Activated naive CD4-positive, alpha-beta T cell treated with anti-CD3 and anti-CD28 coated beads, Interleukin-2, amount 10 ng/mL, durations not matched to agents 7 days and 5 days (primary cell): Measurements from ENCODE around the gene INTS6.

Experiments
- CTCF ChIA-PET: fragments of 350-600 bp; sonication (Branson Sonifier 250); formaldehyde crosslinking; loops from one replicate; lab custom pipeline; 2021; ENCODE audit warnings: antibody characterized with exemption; lab: Charles Lee
- DNase-seq: peaks from one replicate; pipeline ENCODE4 v3.0.0-alpha.2; 2020
- H3K27ac Mint-ChIP-seq: one replicate; pipeline ENCODE4 v1.8.0; 2021; ENCODE audit warnings: mild to moderate bottlenecking, moderate library complexity, mixed read lengths
- H3K27me3 Mint-ChIP-seq: one replicate; pipeline ENCODE4 v1.8.0; 2021; ENCODE audit warnings: mild to moderate bottlenecking, mixed read lengths
- H3K36me3 Mint-ChIP-seq: one replicate; pipeline ENCODE4 v1.8.0; 2021; ENCODE audit warnings: mixed read lengths
- H3K4me1 Mint-ChIP-seq: one replicate; pipeline ENCODE4 v1.8.0; 2021; ENCODE audit warnings: mixed read lengths
- H3K4me3 Mint-ChIP-seq: one replicate; pipeline ENCODE4 v1.8.0; 2021; ENCODE audit warnings: mild to moderate bottlenecking, moderate library complexity, mixed read lengths
- H3K9me3 Mint-ChIP-seq: one replicate; pipeline ENCODE4 v1.8.0; 2021; ENCODE audit warnings: mixed read lengths

Gene INTS6

GRCh38 chr13:51322826-51323225, 130.0 kb downstream of the INTS6 start:
- CTCF ChIA-PET, result interaction anchor here (1.1 kb wide), 1 partner anchor 14 kb away, joined by 3 read pairs; no protein-coding TSS in a partner anchor
- H3K4me3 Mint-ChIP-seq, result no peak overlapping the region

GRCh38 chr13:51321836-51322235, 131.0 kb downstream of the INTS6 start:
- H3K27ac Mint-ChIP-seq, result no peak overlapping the region
- no peaks in the 10 kb centered on the region for H3K36me3 Mint-ChIP-seq
- CTCF ChIA-PET, result interaction anchor here (1.1 to 1.5 kb wide), 2 partner anchors 10 to 15 kb away, joined by 3 read pairs; no protein-coding TSS in a partner anchor
- H3K4me1 Mint-ChIP-seq, result no peaks in the 10 kb centered on the region
- DNase-seq, result no peak
- H3K9me3 Mint-ChIP-seq, result no peaks in the 10 kb centered on the region
- no peaks in the 10 kb centered on the region for H3K27me3 Mint-ChIP-seq
- no peak overlapping the region for H3K4me3 Mint-ChIP-seq

More at GRCh38 chr13:51322826-51323225, 130.0 kb downstream of the INTS6 start:
- no peak overlapping the region for H3K27ac Mint-ChIP-seq
- DNase-seq, result no peak
- H3K4me1 Mint-ChIP-seq, result no peaks in the 10 kb centered on the region
- H3K27me3 Mint-ChIP-seq, result no peaks in the 10 kb centered on the region
- H3K36me3 Mint-ChIP-seq, result no peaks in the 10 kb centered on the region
- no peaks in the 10 kb centered on the region for H3K9me3 Mint-ChIP-seq

GRCh38 chr13:51318876-51319275, 134.0 kb downstream of the INTS6 start:
- no peaks in the 10 kb centered on the region for H3K9me3 Mint-ChIP-seq
- peaks cover 5% of the 10 kb centered on the region for H3K27me3 Mint-ChIP-seq
- CTCF ChIA-PET, result no interaction called here
- H3K4me1 Mint-ChIP-seq, result no peaks in the 10 kb centered on the region
- DNase-seq, result no peak
- no peak overlapping the region for H3K4me3 Mint-ChIP-seq
- no peak overlapping the region for H3K27ac Mint-ChIP-seq
- no peaks in the 10 kb centered on the region for H3K36me3 Mint-ChIP-seq

- peaks cover 9% of the 10 kb centered on the region for H3K27me3 Mint-ChIP-seq
- no peak overlapping the region for H3K27ac Mint-ChIP-seq
- DNase-seq, result no peak
- H3K9me3 Mint-ChIP-seq, result no peaks in the 10 kb centered on the region
- no peak overlapping the region for H3K4me3 Mint-ChIP-seq
- no peaks in the 10 kb centered on the region for H3K36me3 Mint-ChIP-seq
- no peaks in the 10 kb centered on the region for H3K4me1 Mint-ChIP-seq
- CTCF ChIA-PET, result interaction anchor here (0.6 to 0.8 kb wide), 3 partner anchors 71 to 876 kb away, joined by 3 read pairs; no protein-coding TSS in a partner anchor
Measured at GRCh38 chr13:51318015-51318414, 134.8 kb downstream of the INTS6 start.

GRCh38 chr13:51317262-51317661, 135.6 kb downstream of the INTS6 start:
- no peak for DNase-seq
- Mint-ChIP-seq H3K27me3 (peaks cover 9% of the 10 kb centered on the region), H3K27ac (no peak overlapping the region), H3K4me3 (no peak overlapping the region), H3K4me1 (no peaks in the 10 kb centered on the region), H3K36me3 (no peaks in the 10 kb centered on the region), H3K9me3 (no peaks in the 10 kb centered on the region)
- CTCF ChIA-PET, result interaction anchor here (0.7 kb wide), 1 partner anchor 508 kb away, joined by 3 read pairs; no protein-coding TSS in a partner anchor

GRCh38 chr13:51313619-51314018, 139.2 kb downstream of the INTS6 start:
- H3K36me3 Mint-ChIP-seq, result no peaks in the 10 kb centered on the region

GRCh38 chr13:51311957-51312520, 140.8 kb downstream of the INTS6 start:
- H3K36me3 Mint-ChIP-seq, result no peaks in the 10 kb centered on the region
- no peak overlapping the region for H3K4me3 Mint-ChIP-seq
- H3K27ac Mint-ChIP-seq, result no peak overlapping the region
- CTCF ChIA-PET, result interaction anchor here (1.0 kb wide), 1 partner anchor 26 kb away, joined by 3 read pairs; no protein-coding TSS in a partner anchor
- peaks cover 20% of the 10 kb centered on the region for H3K27me3 Mint-ChIP-seq
- H3K4me1 Mint-ChIP-seq, result no peaks in the 10 kb centered on the region
- H3K9me3 Mint-ChIP-seq, result no peaks in the 10 kb centered on the region
- no peak for DNase-seq

More at GRCh38 chr13:51313619-51314018, 139.2 kb downstream of the INTS6 start:
- Mint-ChIP-seq H3K27me3 (peaks cover 18% of the 10 kb centered on the region), H3K9me3 (no peaks in the 10 kb centered on the region), H3K4me1 (no peaks in the 10 kb centered on the region), H3K4me3 (no peak overlapping the region), H3K27ac (no peak overlapping the region)
- DNase-seq, result no peak
- CTCF ChIA-PET, result no interaction called here
